HG03460 (cell line): Measurements from ENCODE around the gene CLEC2B.
"Not testable (repeated sequence)": the region's sequence is repeated elsewhere in the genome, so short reads cannot be mapped to it uniquely, and the experiment has no call there.

Experiments used
- ATAC-seq: cut with Tn5 transposase; IDR thresholded peaks from one replicate; pipeline ENCODE4 v1.9.1; 2021; ENCODE audit not compliant: unreplicated experiment

CLEC2B gene

GRCh38 chr12:9869307-9870161, at the start of gene CLEC2B:
TSS of gene CLEC2B (minus strand) at chr12:9869354.
- no peak for ATAC-seq

GRCh38 chr12:9911708-9912107, 42.6 kb upstream of the CLEC2B start:
- ATAC-seq = no peak

DNA sequence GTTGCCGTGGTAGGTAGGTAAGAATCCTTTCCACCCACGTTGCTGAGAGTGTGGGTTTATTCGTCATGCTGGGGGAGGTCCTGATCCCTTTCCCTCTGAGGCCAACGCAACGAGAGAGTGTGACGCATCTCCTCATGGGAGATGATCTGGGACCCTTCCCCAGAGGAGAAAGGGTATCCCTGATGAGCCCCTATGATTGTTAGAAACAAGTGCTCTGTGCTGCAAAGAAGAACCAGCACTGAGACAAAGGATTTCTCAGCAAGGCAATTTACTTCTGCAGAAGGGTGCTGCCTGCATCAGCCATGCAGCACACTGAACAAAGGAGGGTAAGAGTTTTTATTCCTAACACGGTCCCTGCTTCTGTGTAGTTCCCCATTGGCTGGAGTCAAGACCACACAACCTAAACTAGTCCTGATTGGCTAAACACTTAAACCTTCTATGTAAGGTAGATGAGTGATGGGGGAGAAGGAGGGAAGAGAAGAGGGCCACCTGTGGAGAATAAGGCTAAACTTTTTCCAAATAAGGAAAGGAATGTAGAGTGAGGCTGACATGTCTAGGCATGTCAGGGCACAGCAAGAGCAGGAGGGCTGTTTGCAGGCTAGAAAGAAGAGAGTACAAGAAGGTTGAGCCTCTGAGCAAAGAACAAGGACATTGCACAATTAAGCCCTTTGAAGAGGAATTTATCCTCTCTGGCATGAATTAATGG, 41.7 kb upstream of the CLEC2B start:
- ATAC-seq = no peak

GRCh38 chr12:9909724-9910123, 40.6 kb upstream of the CLEC2B start:
- ATAC-seq = no peak

- no peak for ATAC-seq
Observed at GRCh38 chr12:9908350-9908749, 39.2 kb upstream of the CLEC2B start.

DNA sequence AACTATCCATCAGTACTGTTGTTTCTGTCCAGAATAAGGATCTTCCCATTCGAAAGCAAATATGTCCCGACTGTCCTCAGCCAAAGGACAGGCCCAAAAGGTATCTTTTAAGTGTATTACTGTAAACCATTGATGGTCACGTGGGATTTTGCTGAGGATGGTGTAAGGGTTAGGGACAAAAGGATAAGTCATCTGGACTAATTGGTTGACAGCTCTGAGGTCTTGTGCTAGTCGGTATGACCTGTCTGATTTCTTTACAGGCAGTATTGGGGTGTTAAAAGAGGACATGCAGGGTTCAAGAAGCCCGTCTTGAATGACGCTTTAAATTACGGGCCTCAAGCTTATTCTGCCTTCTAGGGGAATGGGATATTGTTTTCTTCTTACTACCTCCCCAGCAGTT, 38.6 kb upstream of the CLEC2B start:
- no peak for ATAC-seq

DNA sequence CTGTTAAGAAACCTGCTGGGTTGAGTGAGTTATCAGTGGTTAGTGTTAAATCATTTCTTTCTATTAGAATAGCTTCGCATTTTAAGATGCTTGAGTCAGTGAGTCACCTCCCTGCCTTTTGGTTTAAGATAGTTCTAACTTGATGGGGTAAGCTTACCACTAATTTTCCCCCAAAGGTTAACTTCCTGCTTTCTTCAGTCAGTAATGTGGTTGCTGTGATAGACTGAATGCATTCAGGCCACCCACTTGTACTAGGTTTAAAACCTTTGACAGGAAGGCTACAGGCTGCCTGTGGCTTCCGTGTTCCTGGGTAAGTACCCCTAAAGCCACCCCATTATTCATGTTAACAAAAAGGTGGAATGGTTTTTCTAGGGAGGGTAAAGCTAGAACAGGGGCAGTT, 37.7 kb upstream of the CLEC2B start:
- ATAC-seq = no peak

DNA sequence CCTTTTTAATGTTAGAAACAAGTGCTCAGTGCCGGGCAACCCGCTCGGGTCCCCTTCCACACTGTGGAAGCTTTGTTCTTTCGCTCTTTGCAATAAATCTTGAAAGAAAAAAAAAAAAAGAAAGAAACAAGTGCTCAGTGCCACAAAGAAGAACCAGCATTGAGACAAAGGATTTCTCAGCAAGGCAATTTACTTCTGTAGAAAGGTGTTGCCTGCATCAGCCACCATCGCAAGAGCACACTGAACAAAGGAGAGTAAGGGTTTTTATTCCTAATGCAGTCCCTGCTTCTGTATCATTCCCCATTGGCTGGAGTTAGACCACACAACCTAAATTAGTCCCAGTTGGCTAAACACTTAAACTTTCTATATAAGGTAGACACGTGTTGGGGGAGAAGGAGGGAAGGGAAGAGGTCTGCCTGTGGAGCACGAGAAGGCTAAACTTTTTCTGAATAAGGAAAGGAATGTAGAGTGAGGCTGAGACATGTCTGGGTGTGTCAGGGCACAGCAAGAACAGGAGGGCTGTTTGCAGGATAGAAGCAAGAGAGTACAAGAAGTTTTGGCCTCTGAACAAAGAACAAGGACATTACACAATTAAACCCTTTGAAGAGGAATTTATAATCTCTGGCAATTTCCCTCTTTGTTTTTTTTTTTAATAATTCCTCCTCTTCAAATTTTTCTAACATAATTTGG, 33.5 kb upstream of the CLEC2B start:
- ATAC-seq = no peak

DNA sequence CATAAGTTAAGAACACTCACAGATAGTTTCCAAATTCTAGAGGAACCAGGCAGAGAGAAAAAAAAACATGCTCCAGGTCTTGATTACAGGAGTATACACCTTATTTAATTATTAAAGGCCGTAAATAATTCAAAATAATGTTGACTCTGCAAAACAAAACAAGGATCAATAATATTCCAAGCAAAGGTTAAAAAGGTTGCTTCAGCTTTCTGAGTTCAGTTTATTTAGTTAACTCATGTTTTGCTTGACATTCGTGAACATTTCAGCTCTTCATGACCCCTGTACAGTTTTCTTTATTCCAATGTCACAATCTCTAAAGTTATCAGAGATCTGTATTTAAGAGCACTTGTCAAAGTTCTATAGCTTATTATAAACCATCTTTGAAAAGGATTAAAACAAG, 31.8 kb upstream of the CLEC2B start:
- ATAC-seq = no peak

DNA sequence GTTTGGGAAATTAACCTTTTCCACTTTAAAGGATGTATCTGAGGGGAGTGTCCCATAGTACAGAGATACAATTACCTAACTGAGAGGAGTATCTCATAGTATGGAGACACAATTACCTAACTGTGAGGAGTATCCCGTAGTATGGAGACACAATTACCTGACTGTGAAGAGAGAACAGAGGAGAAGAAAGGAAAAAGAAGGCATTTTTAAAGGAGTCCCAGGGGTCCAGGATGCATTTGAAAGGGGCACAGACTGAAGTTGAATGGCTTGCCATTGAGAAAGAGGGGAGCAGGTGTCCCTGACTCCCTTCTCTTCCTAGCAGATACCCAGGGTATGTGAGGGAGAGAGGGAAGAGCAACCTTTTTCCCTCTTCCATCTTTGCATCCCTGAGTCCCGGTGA, 30.1 kb upstream of the CLEC2B start:
- no peak for ATAC-seq

DNA sequence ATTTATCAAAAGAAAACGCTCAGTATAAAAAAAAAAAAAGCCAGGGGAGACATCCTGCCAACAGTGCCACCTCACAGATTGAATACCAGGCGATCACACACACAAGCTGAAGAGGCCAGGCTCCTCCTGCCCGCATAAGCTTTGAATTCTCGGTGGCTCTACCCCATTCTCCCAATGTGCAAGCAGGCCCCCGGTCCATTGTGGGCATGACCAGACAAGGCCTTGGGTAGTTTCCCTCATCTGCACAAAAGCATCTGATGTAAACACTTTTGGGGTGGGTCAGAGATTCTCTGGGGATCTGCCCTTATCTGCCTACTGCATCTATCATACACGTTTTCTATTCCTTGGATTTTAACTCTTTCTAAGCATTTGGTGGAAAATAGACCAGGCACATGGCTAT, 28.4 kb upstream of the CLEC2B start:
- no peak for ATAC-seq

- ATAC-seq = no peak
Observed at GRCh38 chr12:9895215-9895971, 26.2 kb upstream of the CLEC2B start.

- ATAC-seq = no peak
Observed at GRCh38 chr12:9888665-9889273, 19.6 kb upstream of the CLEC2B start.

- no peak for ATAC-seq
Observed at GRCh38 chr12:9883175-9883574, 14.0 kb upstream of the CLEC2B start.

- ATAC-seq = no peak
Observed at GRCh38 chr12:9881988-9882387, 12.8 kb upstream of the CLEC2B start.

DNA sequence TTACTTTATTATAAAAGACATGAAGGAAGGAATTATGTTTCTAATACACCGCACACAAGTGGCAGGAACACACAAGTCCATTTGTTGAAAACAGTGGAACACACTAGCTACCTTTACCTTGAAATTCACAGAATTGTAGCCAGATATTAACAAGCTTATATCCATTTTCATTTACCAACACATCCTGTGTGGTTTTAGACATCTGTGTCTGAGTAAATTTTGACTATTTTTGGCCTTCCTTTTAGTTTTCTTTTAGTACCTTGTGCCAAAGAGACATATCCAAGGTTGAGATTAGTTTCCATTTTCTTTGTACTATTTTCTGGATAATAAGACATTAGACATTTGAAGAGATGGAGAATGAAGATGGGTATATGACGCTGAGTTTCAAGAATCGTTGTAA, 12.1 kb upstream of the CLEC2B start, which contains the start of gene KLRF2:
KLRF2 (plus strand) TSS at position 244 of the 400 bp plus-strand sequence; CDS start at position 351, 107 bp downstream.
- no peak for ATAC-seq

DNA sequence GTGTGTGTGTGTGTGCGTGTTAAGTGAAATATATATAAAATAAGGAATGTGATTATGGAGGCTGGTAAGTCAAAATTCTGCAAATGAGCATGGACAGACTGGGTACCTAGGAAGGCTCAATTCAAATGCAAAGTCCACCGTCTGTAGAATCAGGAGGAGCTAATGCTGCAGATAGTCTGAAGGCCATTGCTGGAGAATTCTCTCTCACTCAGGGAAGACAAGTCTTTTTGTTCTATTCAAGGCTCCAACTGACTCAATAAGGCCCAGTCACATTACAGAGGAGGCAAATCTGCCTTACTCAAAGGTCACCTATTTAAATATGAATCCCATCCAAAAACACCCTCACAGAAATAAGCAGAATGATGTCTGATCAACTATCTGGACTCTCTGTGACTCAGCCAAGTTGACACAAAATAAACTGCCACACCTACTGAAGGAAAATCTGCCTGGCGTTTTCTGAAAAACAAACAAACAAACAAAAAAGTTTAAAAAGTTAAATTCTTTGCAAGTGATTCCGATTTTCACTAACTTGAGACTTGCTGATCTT, 11.5 kb upstream of the CLEC2B start:
- ATAC-seq = no peak

- not testable (repeated sequence) for ATAC-seq
Observed at GRCh38 chr12:9876120-9876519, 7.0 kb upstream of the CLEC2B start.

DNA sequence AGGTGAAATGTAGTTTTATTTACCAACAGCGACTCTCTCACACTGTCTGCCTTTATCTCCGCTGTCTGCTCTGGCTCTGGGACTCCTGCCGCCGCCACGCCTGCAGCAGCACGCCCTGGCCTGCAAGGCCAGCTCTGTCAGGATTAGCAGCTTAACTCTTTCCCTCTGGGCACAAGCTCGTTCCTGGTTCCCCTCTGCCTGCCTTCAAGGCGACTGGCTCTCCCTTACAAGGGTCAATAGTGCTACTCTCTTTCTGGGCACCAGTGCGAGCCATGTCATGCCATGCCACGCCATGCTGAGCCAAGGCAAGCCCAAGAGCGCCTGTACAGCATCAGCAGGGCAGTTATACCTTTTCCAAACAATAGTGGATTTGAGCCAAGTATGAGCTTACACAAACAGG, 3.6 kb upstream of the CLEC2B start:
- ATAC-seq = no peak

DNA sequence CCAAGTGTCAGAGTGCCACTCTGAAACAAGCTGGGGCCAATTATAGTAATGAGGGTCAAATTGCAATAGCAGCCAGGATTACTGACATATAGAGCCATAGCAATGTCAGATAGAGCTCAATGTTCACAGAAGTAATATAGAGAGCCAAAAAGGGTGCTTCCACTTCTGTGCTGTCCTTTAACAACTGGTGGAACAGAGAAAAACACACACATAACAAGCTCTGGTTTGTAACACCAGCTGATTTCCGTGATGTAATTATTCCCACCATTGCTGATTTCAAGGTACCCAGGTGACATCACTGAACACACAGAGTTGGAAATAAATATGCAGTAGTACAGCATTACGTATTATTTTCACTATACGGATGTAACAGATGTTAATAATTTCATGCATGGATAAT, 3.0 kb upstream of the CLEC2B start:
- ATAC-seq = no peak
